Measurements from ENCODE around the gene DCTN2. TPM values are rescaled to one million over a fixed set of nuclear protein-coding genes. Genes with fewer than 3 reads are reported as not detected.

Gene DCTN2
- total and polyA plus RNA-seq, 3 donors from 2014 or later, result 109 to 196 (median 122) TPM

- no peaks in the 10 kb centered on the region for H3K27me3 ChIP-seq
- no peaks in the 10 kb centered on the region for H3K36me3 ChIP-seq (ENCODE audit: low read depth, missing control alignments)
- DNase-seq, result no peak
- TF ChIP-seq CTCF (IDR thresholded peaks at IDR 0.05) (no peak), POLR2A (IDR thresholded peaks at IDR 0.05) (no peak)
- peaks cover 15% of the 10 kb centered on the region for H3K4me1 ChIP-seq
- H3K4me3 ChIP-seq, result no peak overlapping the region
- H3K9me3 ChIP-seq, result no peaks in the 10 kb centered on the region
- intact Hi-C loops (cut with DNase I; ENCODE audit: low total_unique reads), result no loop called here
- no peak overlapping the region for H3K27ac ChIP-seq
- 84 to 89% methylated on average over 2 of the region's 2 CpGs for WGBS, 2 donors
Observed at GRCh38 chr12:57548013-57548315, 972 bp upstream of the DCTN2 start.

GRCh38 chr12:57547288-57548012 is 458 bp upstream of the DCTN2 start:
- intact Hi-C loops (cut with DNase I; ENCODE audit: low total_unique reads), result no loop called here
- H3K27me3 ChIP-seq, result no peaks in the 10 kb centered on the region
- no peaks in the 10 kb centered on the region for H3K9me3 ChIP-seq
- WGBS, 2 donors, result 17 to 20% methylated on average over 9 of the region's 9 CpGs
- H3K36me3 ChIP-seq (ENCODE audit: low read depth, missing control alignments), result no peaks in the 10 kb centered on the region
- H3K4me3 ChIP-seq, result peak overlapping the region; percentile 79 to 94
- H3K4me1 ChIP-seq, result peaks cover 15% of the 10 kb centered on the region
- no peak overlapping the region for H3K27ac ChIP-seq
- DNase-seq, result no peak
- TF ChIP-seq CTCF (IDR thresholded peaks at IDR 0.05) (no peak), POLR2A (IDR thresholded peaks at IDR 0.05) (no peak)

- no peak for DNase-seq
- Histone ChIP-seq H3K4me3 (peak overlapping the region; percentile 79 to 94), H3K27me3 (no peaks in the 10 kb centered on the region), H3K9me3 (no peaks in the 10 kb centered on the region), H3K27ac (no peak overlapping the region), H3K36me3 (ENCODE audit: low read depth, missing control alignments) (no peaks in the 10 kb centered on the region), H3K4me1 (peaks cover 15% of the 10 kb centered on the region)
- 33 to 53% methylated on average over 15 of the region's 15 CpGs for WGBS, 2 donors
- intact Hi-C loops (cut with DNase I; ENCODE audit: low total_unique reads), result no loop called here
- TF ChIP-seq CTCF (IDR thresholded peaks at IDR 0.05) (no peak), POLR2A (IDR thresholded peaks at IDR 0.05) (no peak)
Observed at GRCh38 chr12:57545809-57546437, 1.1 kb downstream of the DCTN2 start.

GRCh38 chr12:57543581-57543980 is 3.4 kb downstream of the DCTN2 start:
- no peak for DNase-seq
- intact Hi-C loops (cut with DNase I; ENCODE audit: low total_unique reads), result no loop called here

More at GRCh38 chr12:57543581-57543980, 3.4 kb downstream of the DCTN2 start:
- Histone ChIP-seq H3K4me1 (peaks cover 9% of the 10 kb centered on the region), H3K27ac (no peak overlapping the region), H3K4me3 (no peak overlapping the region), H3K9me3 (no peaks in the 10 kb centered on the region), H3K36me3 (ENCODE audit: low read depth, missing control alignments) (no peaks in the 10 kb centered on the region), H3K27me3 (no peaks in the 10 kb centered on the region)
- 89 to 100% methylated on average over 2 of the region's 2 CpGs for WGBS, 2 donors
- TF ChIP-seq CTCF (IDR thresholded peaks at IDR 0.05) (no peak), POLR2A (IDR thresholded peaks at IDR 0.05) (no peak)

Data from testis (tissue), 3 donors.